ENCODE results near the gene GADL1.

The GADL1 gene

GRCh38 chr3:30710017-30710416 is 184.4 kb downstream of the GADL1 start:
- DNase-seq (ENCODE audit: low read depth in 1 of 2, low spot score in 1 of 2) = no peak
- TF ChIP-seq SPI1 (IDR thresholded peaks at IDR 0.05; ENCODE audit: borderline replicate concordance, low read depth) (no peak), CTCF (IDR thresholded peaks at IDR 0.05; ENCODE audit: insufficient read depth, low read length) (no peak), GABPA (IDR thresholded peaks at IDR 0.05; ENCODE audit: low read depth) (no peak), REST (IDR thresholded peaks at IDR 0.05; ENCODE audit: insufficient replicate concordance, low read depth) (no peak), POLR2AphosphoS5 (IDR thresholded peaks at IDR 0.05; ENCODE audit: low read depth) (no peak)
- Histone ChIP-seq H3K4me3 (replicated peaks; ENCODE audit: insufficient read depth, low read length) (no peak overlapping the region), H3K27ac (replicated peaks) (no peak overlapping the region), H3K27me3 (ENCODE audit: insufficient read depth, poor library complexity, severe bottlenecking) (no peaks in the 10 kb centered on the region)

- no peak for TF ChIP-seq CTCF (IDR thresholded peaks at IDR 0.05; ENCODE audit: insufficient read depth, low read length)
- no peak for TF ChIP-seq POLR2AphosphoS5 (IDR thresholded peaks at IDR 0.05; ENCODE audit: low read depth)
- no peak for TF ChIP-seq SPI1 (IDR thresholded peaks at IDR 0.05; ENCODE audit: borderline replicate concordance, low read depth)
- TF ChIP-seq REST (IDR thresholded peaks at IDR 0.05; ENCODE audit: insufficient replicate concordance, low read depth) = no peak
- TF ChIP-seq GABPA (IDR thresholded peaks at IDR 0.05; ENCODE audit: low read depth) = no peak
- Histone ChIP-seq H3K4me3 (replicated peaks; ENCODE audit: insufficient read depth, low read length) (no peak overlapping the region), H3K27me3 (ENCODE audit: insufficient read depth, poor library complexity, severe bottlenecking) (no peaks in the 10 kb centered on the region), H3K27ac (replicated peaks) (no peak overlapping the region)
- DNase-seq (ENCODE audit: low read depth in 1 of 2, low spot score in 1 of 2) = no peak
Observed at GRCh38 chr3:30708472-30708871, 186.0 kb downstream of the GADL1 start.

GRCh38 chr3:30707825-30708224 is 186.6 kb downstream of the GADL1 start:
- Histone ChIP-seq H3K27ac (replicated peaks) (no peak overlapping the region), H3K4me3 (replicated peaks; ENCODE audit: insufficient read depth, low read length) (no peak overlapping the region), H3K27me3 (ENCODE audit: insufficient read depth, poor library complexity, severe bottlenecking) (no peaks in the 10 kb centered on the region)
- TF ChIP-seq CTCF (IDR thresholded peaks at IDR 0.05; ENCODE audit: insufficient read depth, low read length) = no peak
- no peak for TF ChIP-seq POLR2AphosphoS5 (IDR thresholded peaks at IDR 0.05; ENCODE audit: low read depth)
- no peak for TF ChIP-seq SPI1 (IDR thresholded peaks at IDR 0.05; ENCODE audit: borderline replicate concordance, low read depth)
- TF ChIP-seq REST (IDR thresholded peaks at IDR 0.05; ENCODE audit: insufficient replicate concordance, low read depth) = no peak
- TF ChIP-seq GABPA (IDR thresholded peaks at IDR 0.05; ENCODE audit: low read depth) = no peak
- no peak for DNase-seq (ENCODE audit: low read depth in 1 of 2, low spot score in 1 of 2)

All from HL-60 (cell line).